Peyer's patch (tissue), 4 donors: ENCODE data around the gene DCBLD2.

Source experiments
- POLR2A ChIP-seq, 2 donors: fragments of 450-650 bp; IDR thresholded peaks; one replicate each; pipeline ENCODE4 v1.5.1; 2017; ENCODE audit warnings: antibody characterized with exemption in 2 of 2, mild to moderate bottlenecking in 2 of 2, moderate library complexity in 2 of 2
- TF ChIP-seq, protein P1 (sequence below), 6 experiments: fragments of 450-650 bp in 4 of 6; fragments of 200-600 bp in 2 of 6; sonication (generic) in 1 of 6; IDR thresholded peaks; one replicate each; pipeline ENCODE4 v1.5.1; 2017 to 2019; ENCODE audit warnings: antibody characterized with exemption in 6 of 6, mild to moderate bottlenecking in 3 of 6, moderate library complexity in 1 of 6

DNA sequence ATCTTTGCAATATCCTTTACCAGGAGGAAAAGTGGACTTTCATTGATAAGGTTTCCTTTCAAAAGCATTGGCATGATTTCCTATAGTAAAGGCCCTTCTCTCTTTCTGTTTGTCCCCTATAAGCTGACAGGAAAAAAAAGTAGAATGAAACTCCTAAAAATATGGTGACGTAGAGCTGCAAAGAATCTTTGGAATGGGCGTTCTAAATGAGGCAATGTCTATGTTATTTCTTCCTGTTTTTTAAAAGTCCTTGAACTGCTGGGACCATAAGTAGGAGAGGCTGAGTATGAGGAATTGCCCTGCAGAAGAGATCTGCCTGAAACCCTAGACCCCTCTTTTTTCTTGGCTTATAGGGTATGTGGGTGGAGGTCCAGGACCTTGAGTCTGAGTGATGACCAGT lies 121.2 kb downstream of the DCBLD2 start:
- TF ChIP-seq, protein P1, sequence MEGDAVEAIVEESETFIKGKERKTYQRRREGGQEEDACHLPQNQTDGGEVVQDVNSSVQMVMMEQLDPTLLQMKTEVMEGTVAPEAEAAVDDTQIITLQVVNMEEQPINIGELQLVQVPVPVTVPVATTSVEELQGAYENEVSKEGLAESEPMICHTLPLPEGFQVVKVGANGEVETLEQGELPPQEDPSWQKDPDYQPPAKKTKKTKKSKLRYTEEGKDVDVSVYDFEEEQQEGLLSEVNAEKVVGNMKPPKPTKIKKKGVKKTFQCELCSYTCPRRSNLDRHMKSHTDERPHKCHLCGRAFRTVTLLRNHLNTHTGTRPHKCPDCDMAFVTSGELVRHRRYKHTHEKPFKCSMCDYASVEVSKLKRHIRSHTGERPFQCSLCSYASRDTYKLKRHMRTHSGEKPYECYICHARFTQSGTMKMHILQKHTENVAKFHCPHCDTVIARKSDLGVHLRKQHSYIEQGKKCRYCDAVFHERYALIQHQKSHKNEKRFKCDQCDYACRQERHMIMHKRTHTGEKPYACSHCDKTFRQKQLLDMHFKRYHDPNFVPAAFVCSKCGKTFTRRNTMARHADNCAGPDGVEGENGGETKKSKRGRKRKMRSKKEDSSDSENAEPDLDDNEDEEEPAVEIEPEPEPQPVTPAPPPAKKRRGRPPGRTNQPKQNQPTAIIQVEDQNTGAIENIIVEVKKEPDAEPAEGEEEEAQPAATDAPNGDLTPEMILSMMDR (IDR thresholded peaks at IDR 0.05) = no peak
- no peak for TF ChIP-seq POLR2A (IDR thresholded peaks at IDR 0.05)
